HG02870 (cell line): ENCODE data around the gene ZDHHC5.

ENCODE experiments used
- ATAC-seq: cut with Tn5 transposase; IDR thresholded peaks from one replicate; pipeline ENCODE4 v1.9.1; 2021; ENCODE audit warnings: mild to moderate bottlenecking, moderate library complexity; ENCODE audit not compliant: unreplicated experiment

ZDHHC5 gene, protein sequence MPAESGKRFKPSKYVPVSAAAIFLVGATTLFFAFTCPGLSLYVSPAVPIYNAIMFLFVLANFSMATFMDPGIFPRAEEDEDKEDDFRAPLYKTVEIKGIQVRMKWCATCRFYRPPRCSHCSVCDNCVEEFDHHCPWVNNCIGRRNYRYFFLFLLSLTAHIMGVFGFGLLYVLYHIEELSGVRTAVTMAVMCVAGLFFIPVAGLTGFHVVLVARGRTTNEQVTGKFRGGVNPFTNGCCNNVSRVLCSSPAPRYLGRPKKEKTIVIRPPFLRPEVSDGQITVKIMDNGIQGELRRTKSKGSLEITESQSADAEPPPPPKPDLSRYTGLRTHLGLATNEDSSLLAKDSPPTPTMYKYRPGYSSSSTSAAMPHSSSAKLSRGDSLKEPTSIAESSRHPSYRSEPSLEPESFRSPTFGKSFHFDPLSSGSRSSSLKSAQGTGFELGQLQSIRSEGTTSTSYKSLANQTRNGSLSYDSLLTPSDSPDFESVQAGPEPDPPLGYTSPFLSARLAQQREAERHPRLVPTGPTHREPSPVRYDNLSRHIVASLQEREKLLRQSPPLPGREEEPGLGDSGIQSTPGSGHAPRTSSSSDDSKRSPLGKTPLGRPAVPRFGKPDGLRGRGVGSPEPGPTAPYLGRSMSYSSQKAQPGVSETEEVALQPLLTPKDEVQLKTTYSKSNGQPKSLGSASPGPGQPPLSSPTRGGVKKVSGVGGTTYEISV

DNA sequence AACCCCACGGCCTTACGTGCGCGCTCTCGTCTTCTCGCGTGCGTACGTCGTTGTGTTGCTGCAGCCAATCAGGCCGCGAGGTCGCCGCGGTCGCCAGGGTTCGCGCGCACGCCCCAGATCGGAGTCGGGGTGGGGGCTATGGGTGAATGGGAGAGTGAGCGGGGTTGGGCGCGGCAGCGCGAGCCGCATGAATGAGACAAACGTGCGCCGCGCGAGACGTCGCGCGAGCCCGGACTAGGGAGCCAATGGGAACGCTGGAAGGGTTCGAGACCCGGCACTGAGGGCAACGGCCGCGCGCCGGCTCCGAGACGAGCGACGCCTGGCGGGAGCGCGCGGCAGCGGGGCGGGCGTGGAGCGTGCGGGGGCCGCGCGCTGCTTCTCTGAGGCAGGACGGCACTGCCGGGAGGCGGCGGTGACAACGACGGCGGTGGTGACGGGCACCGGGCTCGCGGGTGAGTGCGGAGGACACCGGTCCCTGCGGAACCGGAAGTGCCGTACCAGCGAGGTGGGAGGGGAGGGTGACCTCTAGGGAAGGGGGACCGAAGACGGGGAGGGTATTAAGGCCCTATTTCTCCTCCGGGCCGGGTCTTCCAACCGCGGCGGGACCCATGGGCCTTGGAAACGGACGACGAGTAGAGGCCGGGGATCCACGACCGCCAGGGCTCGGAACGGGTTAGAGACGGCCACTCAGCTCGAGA lies at the start of gene ZDHHC5:
Gene ZDHHC5 (plus strand): TSS at position 379 of the 698 bp plus-strand sequence. CDS start 4,977 bp downstream, outside the sequence.
- peak; percentile 81 for ATAC-seq

DNA sequence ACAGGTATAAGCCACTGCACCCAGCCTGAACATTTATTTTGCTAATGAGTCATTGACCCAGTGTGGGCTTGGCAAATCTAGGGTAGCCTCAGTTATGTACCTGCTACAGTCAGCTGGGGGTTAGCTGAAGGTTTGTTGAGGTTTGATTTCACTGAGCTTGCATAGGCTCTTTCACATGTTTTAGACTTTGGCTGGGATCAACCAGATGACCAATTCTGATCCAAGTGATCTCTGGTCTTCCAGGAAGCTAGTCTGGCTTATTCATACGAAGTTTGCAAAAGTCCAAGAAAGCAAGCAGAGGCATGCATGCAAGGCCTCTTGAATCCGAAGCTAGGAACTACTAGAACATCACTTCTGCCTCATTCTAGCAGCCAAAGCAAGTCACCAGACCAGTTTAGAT lies 49.5 kb upstream of the ZDHHC5 start:
- no peak for ATAC-seq

GRCh38 chr11:57619331-57619730 lies 48.6 kb upstream of the ZDHHC5 start:
- no peak for ATAC-seq

- no peak for ATAC-seq
Measured at GRCh38 chr11:57620467-57620866, 47.4 kb upstream of the ZDHHC5 start.

- no peak for ATAC-seq
Measured at GRCh38 chr11:57622263-57622662, 45.7 kb upstream of the ZDHHC5 start.

- no peak for ATAC-seq
Measured at GRCh38 chr11:57624864-57625263, 43.0 kb upstream of the ZDHHC5 start.

DNA sequence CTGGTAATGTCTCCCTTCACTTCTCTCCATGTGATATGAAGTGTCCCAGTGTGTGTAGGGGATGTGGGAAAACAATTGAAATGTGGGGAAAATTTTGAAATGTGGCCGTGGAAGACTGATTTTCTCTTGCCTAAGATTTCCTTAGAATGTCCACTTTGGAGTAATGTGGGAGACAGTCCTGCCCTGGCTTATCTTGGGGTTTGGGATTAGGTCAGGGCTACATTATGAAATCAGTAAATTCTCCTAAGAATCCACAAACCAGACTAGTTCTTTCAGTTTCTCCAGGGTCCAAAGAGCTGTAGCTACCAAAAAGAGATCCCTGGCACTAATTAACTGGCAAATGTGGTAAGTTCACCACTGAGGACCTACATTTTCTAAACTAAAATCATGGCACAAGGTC lies 41.0 kb upstream of the ZDHHC5 start:
- no peak for ATAC-seq

- ATAC-seq, result no peak
Measured at GRCh38 chr11:57630171-57630570, 37.7 kb upstream of the ZDHHC5 start.

- no peak for ATAC-seq
Measured at GRCh38 chr11:57632116-57632515, 35.8 kb upstream of the ZDHHC5 start.

DNA sequence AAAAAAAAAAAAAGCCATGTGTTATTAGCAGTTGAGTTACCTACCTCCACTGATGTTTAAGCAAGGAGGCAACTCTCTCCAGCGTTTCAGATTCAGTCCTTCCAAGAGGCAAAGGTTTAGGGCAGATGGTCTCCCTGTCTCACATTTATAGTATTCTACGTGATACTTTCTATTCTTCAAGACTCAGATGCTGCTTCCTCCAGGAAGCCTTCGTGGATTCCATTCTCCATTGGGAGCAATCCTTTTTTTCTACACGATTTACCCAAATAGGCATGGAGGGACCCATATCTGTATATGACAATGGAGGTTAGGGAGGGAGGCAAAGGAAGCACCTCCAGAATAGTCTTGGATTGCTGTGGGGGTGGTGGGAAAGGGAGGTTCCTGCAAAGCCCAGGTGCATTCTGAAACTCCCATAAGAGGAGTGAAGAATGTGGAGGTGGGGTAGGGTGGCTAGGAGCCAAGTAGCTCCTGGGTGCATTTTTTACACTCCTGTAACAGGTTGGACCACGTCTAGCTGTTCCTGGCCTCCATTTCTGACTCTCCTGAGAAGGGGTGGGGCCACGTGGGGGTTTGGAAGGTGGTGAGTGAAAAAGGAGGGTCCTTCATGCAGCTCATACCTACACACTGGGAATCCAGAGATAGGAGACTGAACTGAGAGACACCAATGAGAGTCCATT lies 34.4 kb upstream of the ZDHHC5 start:
- no peak for ATAC-seq

DNA sequence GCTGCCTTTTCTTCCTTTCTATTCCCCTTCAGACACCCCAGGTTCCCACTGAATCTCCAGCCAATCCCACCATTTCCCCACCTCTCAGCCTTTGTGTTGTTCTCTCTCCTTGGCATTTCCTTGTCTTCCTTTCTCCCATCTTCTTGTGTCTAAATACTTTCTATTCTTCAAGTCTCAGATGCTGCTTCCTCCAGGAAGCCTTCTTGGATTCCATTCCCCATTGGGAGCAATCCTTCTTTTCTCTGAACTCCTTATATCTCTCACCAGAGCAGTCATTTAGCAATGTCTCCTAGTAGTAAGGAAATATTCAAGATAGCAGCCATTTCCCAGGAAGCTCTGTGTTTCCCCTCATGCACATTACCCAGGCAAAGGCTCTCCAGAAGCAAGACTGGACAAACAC lies 33.6 kb upstream of the ZDHHC5 start:
- ATAC-seq, result no peak

DNA sequence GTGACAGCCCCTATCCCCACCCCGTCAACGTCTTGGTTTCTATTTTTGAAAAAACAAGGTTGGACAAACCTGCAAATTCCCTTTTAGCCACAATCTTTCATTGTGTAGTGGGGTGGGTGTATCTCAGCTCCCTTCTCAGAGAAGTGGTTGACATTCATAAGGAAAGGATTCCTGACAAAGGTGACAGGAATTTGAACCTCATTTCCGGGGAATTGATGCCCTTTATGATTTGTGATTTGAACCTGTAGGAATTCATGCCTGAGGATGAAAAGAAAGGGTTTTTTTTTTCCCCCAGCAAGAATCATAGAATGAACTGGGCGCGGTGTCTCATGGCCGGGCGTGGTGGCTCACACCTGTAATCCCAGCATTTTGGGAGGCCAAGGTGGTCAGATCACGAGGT lies 32.7 kb upstream of the ZDHHC5 start:
- ATAC-seq, result no peak

DNA sequence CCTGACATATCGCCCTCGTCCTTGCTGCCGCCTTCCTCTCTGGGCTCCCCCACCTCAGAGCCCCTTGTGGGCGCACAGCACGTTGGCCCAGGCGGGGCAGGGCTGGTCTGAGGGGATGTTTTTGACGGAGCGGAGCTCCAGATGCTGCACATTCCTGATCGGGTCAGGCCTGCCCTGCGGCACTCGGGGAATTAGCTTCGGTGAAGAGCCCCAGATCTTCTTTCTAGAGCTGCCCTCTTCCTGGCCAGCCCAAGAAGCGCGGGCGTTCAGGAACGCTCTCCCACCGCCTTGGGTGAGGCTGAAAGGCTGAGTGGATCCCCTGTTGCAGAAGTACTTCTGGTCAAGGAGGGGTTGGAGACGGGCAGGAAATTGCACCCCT lies 30.3 kb upstream of the ZDHHC5 start:
- ATAC-seq, result no peak

DNA sequence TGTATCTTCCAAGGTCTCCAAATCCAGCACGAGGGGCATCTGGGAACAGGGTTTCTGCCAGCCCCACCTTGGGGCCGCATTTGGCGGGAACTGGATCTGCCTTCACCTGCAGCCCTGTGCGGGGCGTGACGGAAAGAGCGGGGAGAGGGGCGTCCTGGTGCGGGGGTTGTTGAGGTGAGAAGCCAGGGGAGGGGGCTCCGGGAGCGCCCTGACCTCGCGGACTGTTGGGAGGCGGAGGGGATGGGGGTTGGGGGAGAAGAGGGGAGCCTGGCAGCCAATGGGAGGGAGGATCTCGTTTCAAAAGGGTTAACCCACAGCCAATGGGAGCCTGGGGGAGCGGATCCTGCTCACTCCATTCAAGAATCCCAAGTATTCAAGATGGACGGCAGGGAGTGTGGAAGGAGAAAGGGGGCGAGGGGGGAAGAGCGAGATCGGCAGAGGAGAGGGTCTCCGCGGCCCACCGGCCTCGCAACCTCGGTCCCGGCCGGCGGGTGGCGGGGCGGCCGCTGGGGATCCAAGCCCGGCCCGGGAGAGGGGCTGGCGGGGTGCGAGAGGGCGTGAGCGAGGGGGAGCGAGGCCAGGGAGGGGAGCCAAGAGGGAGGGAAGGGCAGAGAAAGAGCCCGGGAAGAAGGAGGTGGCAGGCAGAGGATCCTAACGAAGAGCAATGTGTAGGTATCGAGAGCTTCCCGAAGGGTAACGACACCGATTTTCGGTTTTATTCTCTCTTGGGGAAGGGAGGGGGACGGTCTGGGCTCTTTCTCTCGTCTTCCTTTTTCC lies 29.7 kb upstream of the ZDHHC5 start:
- ATAC-seq, result no peak

- no peak for ATAC-seq
Measured at GRCh38 chr11:57638811-57639320, 29.0 kb upstream of the ZDHHC5 start.

- ATAC-seq, result no peak
Measured at GRCh38 chr11:57639321-57640067, 28.4 kb upstream of the ZDHHC5 start.

DNA sequence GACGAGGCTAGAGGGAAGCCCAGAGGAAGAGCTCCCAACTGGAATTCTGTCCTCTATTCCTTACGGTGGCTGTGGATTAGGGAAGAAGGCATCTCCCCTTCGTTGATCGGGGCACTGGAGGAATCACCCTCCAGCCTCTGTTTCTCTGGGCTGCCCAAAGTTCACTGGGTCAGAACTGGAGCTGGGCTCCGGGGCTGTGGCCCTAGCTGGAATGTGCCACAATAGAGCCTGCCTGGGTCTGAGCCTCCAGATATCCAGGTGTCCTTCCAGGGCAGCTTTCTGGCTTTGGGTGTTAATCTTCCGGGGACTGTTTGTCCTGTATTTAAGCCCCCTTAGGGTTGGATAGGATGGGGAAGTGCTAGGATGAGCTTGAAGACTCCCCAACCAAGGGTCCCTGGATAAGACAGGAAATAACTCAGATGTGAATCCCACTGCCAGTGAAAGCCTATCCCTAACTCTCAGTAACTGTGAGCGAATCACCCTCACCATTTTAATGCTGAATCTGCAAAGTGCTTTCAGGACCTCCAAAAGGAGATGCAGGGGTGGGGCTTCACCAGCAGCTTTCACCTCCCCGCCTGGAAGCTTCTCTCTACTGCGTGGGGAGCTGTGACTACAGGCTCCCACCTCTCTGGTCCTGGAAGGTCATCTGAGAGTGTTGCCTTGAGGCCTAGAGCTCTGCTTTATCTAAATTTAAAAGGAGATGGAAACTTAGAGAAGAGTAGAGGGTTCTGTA lies 27.7 kb upstream of the ZDHHC5 start:
- no peak for ATAC-seq

DNA sequence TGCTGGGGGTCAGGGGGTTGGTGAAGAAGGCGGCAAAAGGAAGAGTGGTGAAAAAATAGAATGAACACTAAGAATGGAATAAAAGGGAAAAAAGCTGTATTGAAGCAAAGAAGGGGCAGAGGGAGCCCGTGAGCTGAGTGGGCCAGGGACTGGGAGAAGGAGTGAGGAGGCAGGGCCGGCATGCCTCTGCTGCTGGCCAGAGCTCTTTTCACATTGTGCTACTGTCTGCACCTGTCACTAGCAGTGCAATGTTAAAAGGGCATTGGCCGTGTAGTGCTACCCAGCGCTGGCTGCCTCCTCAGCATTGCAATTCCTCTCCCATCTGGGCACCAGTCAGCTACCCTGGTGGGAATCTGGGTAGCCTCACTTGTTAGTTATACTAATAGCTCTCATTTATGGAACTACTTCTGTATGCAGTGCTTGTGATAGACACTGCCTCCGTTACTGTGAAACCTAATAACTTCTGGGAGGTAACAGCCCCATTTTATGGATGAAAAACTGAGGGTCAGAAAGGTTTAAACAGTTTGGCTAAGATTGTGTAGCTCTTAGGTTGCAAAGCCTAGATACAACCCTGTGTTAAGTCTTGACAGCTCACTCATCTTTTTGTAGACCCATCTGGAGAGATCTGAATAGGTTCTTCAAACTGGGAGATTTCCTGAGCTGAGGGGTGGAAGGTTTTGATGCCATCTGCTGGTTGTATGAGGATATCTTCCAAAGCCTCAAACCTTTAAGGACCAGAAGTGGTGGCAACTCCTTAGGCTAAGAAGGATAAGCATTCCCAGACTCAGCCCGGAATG lies 26.7 kb upstream of the ZDHHC5 start:
- no peak for ATAC-seq
